Fibroblast of villous mesenchyme (primary cell): Measurements from ENCODE around the gene FANCC. TPM values are rescaled to one million over a fixed set of nuclear protein-coding genes. Genes with fewer than 3 reads are reported as not detected.
A peak's percentile ranks its signal among the peaks of the same experiment; 100 is the strongest.
"Not testable (repeated sequence)": the region's sequence is repeated elsewhere in the genome, so short reads cannot be mapped to it uniquely, and the experiment has no call there.

Experiments
- DNase-seq: peaks from one replicate; pipeline ENCODE4 v3.0.0-alpha.2; 2010; ENCODE audit warnings: low read depth
- H3K4me3 ChIP-seq: 2 replicates; pipeline ENCODE4 v1.5.1; 2011; ENCODE audit warnings: low read depth, mild to moderate bottlenecking, low read length
- total RNA-seq: library from RNA; depleted of rRNA; stranded (reverse); fragments of >200 nt; gene quantifications from 2 replicates; pipeline ENCODE4 v1.2.3, GENCODE V29; 2012
- TF ChIP-seq, protein P1 (sequence below): IDR thresholded peaks from 2 replicates; pipeline ENCODE4 v1.5.1; 2012; ENCODE audit warnings: low read depth, mild to moderate bottlenecking, low read length; ENCODE audit not compliant: insufficient read depth

FANCC gene
- total RNA-seq, 1 donor: 7.8 TPM

DNA sequence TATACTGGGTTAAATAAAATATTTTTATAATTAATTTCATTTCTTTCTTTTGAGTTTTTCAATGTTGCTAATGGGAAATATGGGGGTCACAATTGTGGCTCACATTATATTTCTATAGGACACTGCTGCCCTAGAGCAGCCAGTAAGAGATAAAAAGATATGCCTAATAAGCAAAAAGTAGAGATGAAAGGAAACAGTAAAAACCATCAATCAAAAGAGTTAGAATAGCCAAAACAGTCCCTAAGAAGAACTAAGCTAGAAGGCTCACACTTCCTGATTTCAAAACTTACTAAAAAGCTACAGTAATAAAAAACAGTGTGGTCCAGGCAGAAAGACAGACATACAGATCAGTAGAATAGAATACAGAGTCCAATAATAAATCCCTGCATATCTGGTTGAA, 104.4 kb downstream of the FANCC start:
- H3K4me3 ChIP-seq: no peak overlapping the region
- DNase-seq: no peak
- TF ChIP-seq, protein P1, sequence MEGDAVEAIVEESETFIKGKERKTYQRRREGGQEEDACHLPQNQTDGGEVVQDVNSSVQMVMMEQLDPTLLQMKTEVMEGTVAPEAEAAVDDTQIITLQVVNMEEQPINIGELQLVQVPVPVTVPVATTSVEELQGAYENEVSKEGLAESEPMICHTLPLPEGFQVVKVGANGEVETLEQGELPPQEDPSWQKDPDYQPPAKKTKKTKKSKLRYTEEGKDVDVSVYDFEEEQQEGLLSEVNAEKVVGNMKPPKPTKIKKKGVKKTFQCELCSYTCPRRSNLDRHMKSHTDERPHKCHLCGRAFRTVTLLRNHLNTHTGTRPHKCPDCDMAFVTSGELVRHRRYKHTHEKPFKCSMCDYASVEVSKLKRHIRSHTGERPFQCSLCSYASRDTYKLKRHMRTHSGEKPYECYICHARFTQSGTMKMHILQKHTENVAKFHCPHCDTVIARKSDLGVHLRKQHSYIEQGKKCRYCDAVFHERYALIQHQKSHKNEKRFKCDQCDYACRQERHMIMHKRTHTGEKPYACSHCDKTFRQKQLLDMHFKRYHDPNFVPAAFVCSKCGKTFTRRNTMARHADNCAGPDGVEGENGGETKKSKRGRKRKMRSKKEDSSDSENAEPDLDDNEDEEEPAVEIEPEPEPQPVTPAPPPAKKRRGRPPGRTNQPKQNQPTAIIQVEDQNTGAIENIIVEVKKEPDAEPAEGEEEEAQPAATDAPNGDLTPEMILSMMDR: no peak

DNA sequence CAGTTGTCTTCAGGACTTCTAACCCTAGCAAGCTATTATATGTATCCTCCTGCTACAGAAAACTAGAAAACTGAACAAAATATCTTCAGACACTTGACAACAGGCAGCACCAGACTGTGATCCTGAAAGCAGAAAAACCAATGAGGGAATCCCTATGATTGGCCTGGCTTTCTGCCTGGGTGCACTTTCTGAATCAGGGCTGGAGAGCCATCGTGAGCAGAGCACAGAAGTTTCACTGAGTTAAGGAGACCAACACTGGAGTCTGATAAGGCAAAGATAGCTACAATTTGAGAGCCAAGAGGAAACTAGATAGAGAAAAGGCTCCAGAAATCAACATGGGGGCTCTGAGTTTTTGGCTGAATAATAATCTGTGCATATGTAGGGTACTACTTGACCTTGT, 106.5 kb downstream of the FANCC start:
- H3K4me3 ChIP-seq: no peak overlapping the region
- TF ChIP-seq, protein P1: no peak
- DNase-seq: no peak

DNA sequence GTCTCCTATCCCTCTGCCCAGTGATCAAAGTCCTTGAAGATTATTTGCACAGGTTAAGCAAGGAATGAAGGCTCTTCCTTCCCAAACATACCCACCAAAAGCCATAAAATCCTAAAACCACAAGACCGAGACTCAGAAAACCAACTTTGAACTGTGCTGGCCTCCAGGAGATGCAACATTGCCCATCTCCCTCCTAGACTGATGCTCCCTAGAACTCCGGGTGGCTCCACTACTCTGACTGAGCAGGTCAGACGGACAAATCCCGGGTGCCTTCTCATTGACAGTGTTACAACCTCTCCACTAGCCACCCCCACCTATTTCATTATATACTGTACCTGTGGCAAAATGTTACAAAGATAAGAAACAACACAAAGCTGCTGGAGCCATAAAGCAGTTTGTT, 110.1 kb downstream of the FANCC start:
- H3K4me3 ChIP-seq: no peak overlapping the region
- TF ChIP-seq, protein P1: no peak
- DNase-seq: no peak

DNA sequence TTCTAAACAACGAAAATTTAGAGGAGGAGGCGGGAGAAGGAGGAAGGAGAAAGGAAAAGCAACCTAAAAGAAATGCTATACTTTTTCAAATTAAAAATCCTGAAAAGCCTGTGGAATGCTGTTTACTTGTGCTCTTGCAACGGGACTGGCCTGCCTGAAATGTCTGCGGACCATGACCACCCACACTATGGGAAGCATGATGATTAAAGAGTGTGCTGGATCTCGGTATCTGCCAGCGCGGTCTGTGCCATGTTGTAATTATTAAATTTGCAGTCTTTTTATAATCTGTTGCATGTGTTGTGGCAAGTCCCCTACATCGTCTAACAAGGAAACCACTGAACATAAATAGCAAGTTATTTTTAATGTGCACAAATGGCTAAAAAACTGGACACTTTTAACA, 111.4 kb downstream of the FANCC start:
- peak overlapping the region; percentile 37 for H3K4me3 ChIP-seq
- DNase-seq: peak; percentile 62
- TF ChIP-seq, protein P1: no peak

DNA sequence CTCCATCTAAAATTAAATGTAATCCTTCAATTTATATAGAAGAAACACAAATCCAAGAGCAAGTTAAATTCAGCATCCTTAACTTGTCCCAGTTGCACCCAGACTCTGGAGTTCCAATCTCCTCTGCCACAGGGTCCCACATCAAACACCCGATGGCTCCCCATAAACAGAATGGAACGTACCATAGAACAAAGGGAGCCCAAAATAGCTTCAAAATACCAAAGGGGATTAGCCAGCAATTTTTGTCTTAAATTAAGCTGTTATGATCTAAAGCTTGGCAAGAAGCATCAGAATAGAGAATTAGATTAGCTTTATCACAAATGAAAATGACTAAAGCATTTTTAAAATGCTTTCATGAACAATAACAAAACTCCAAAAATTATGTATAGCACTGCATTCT, 112.8 kb downstream of the FANCC start:
- DNase-seq: no peak
- no peak overlapping the region for H3K4me3 ChIP-seq
- TF ChIP-seq, protein P1: no peak

DNA sequence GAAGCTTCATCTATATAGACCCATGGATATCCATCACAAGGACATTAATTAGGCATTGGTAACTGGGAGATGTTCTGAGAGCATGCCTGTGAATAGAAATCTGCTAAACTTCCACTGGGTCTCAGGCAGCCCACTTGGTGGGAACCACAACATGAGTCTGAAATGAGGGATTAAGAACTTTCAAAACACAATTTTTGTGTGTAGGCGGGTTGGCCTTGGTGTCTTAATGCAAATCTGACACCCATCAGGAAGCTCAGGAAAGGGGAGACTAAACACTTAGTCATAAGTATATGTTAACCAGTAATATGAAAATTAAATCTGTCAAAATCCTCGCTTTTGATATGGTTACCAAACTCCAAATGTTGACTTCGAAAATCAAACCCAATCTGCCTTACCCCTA, 113.2 kb downstream of the FANCC start:
- DNase-seq: no peak
- H3K4me3 ChIP-seq: no peak overlapping the region
- TF ChIP-seq, protein P1: no peak

DNA sequence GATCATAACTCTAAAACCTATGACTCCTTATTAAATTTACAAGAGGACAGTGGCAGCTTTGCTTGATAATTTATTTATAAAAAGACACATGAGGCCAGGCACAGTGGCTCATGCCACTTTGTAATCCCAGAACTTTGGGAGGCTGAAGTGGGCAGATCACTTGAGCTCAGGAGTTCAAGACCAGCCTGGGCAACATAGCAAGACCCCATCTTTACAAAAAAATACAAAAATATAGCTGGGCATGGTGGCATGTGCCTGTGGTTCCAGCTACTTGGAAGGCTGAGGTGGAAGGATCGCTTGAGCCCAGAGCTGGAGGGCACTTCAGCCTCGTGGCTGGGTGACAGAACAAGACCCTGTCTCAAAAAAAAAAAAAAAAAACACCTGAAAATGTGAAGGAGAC, 114.5 kb downstream of the FANCC start:
- H3K4me3 ChIP-seq, DNase-seq: not testable (repeated sequence)

DNA sequence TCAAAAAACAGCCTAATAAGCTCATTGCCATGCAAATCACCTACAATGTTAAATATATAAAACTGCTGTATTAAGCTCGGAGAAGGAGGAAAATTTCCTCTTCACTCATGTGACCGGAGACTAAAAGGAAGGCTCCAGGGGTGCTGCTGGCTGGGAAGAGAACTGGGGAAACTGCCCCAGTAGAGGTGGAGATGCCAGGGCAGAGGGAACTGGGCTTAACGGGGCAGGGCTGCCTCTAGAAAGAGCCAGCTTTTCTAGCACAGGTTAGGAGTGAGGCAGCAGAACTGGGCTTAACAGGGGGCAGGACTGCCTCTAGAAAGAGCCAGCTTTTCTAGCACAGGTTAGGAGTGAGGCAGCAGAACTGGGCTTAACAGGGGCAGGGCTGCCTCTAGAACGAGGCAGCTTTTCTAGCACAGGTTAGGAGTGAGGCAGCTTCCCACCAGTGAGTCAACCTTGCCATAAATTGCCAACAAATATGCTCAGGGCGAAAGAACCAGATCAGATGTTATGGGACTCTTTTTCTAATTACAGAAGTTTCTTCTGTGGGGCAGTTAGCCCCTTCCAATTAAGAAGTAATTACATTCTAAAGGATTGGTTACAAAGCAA, 115.3 kb downstream of the FANCC start:
- TF ChIP-seq, protein P1: no peak
- DNase-seq: no peak
- H3K4me3 ChIP-seq: no peak overlapping the region
